Hepatocyte (in vitro differentiated cells): ENCODE measurements around the gene MEF2B.

Experiments
- EZH2 ChIP-seq: fragments of 200-600 bp; sonication (generic); IDR thresholded peaks from 2 replicates; pipeline ENCODE4 v1.6.1; 2016; ENCODE audit warnings: antibody characterized with exemption, mild to moderate bottlenecking, borderline replicate concordance
- EZH2phosphoT487 ChIP-seq: fragments of 200-600 bp; sonication (generic); IDR thresholded peaks from one replicate; pipeline ENCODE4 v1.6.1; 2018; ENCODE audit warnings: antibody characterized with exemption, mild to moderate bottlenecking, low read depth, moderate library complexity; ENCODE audit not compliant: unreplicated experiment, severe bottlenecking
- TF ChIP-seq, protein P1 (sequence below): fragments of 200-600 bp; sonication (generic); IDR thresholded peaks from 2 replicates; pipeline ENCODE4 v1.5.1; 2016; ENCODE audit warnings: antibody characterized with exemption, mild to moderate bottlenecking; ENCODE audit not compliant: poor library complexity

- TF ChIP-seq, protein P1, sequence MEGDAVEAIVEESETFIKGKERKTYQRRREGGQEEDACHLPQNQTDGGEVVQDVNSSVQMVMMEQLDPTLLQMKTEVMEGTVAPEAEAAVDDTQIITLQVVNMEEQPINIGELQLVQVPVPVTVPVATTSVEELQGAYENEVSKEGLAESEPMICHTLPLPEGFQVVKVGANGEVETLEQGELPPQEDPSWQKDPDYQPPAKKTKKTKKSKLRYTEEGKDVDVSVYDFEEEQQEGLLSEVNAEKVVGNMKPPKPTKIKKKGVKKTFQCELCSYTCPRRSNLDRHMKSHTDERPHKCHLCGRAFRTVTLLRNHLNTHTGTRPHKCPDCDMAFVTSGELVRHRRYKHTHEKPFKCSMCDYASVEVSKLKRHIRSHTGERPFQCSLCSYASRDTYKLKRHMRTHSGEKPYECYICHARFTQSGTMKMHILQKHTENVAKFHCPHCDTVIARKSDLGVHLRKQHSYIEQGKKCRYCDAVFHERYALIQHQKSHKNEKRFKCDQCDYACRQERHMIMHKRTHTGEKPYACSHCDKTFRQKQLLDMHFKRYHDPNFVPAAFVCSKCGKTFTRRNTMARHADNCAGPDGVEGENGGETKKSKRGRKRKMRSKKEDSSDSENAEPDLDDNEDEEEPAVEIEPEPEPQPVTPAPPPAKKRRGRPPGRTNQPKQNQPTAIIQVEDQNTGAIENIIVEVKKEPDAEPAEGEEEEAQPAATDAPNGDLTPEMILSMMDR, result no peak
- no peak for TF ChIP-seq EZH2phosphoT487
- no peak for TF ChIP-seq EZH2
Observed at GRCh38 chr19:19192078-19192882, 22.2 kb upstream of the MEF2B start, which contains the start of the genes BORCS8 and RFXANK.
